GM21360 (cell line): ENCODE results near the gene SERPINA9.
"Not testable (repeated sequence)": the region's sequence is repeated elsewhere in the genome, so short reads cannot be mapped to it uniquely, and the experiment has no call there.

Source experiments
- ATAC-seq: cut with Tn5 transposase; IDR thresholded peaks from one replicate; pipeline ENCODE4 v1.9.1; 2021; ENCODE audit warnings: mild to moderate bottlenecking, moderate library complexity; ENCODE audit not compliant: unreplicated experiment

Gene SERPINA9

GRCh38 chr14:94489336-94489735 is 13.3 kb upstream of the SERPINA9 start:
- ATAC-seq = no peak

- ATAC-seq = no peak
Observed at GRCh38 chr14:94486883-94487282, 10.9 kb upstream of the SERPINA9 start.

- no peak for ATAC-seq
Observed at GRCh38 chr14:94485944-94486841, 10.2 kb upstream of the SERPINA9 start.

- no peak for ATAC-seq
Observed at GRCh38 chr14:94484481-94484880, 8.5 kb upstream of the SERPINA9 start.

- ATAC-seq = no peak
Observed at GRCh38 chr14:94483729-94484275, 7.8 kb upstream of the SERPINA9 start.

GRCh38 chr14:94483071-94483451 is 7.1 kb upstream of the SERPINA9 start:
- ATAC-seq = no peak

- not testable (repeated sequence) for ATAC-seq
Observed at GRCh38 chr14:94482132-94483070, 6.4 kb upstream of the SERPINA9 start.

GRCh38 chr14:94481468-94482131 is 5.6 kb upstream of the SERPINA9 start:
- no peak for ATAC-seq

- ATAC-seq = no peak
Observed at GRCh38 chr14:94480809-94481208, 4.8 kb upstream of the SERPINA9 start.

GRCh38 chr14:94478420-94478819 is 2.4 kb upstream of the SERPINA9 start:
- ATAC-seq = no peak

- ATAC-seq = no peak
Observed at GRCh38 chr14:94474581-94475031, 1.4 kb downstream of the SERPINA9 start.

GRCh38 chr14:94473666-94474410 is 2.2 kb downstream of the SERPINA9 start:
- no peak for ATAC-seq

- ATAC-seq = no peak
Observed at GRCh38 chr14:94472842-94473241, 3.2 kb downstream of the SERPINA9 start.

GRCh38 chr14:94471045-94471444 is 5.0 kb downstream of the SERPINA9 start:
- no peak for ATAC-seq

GRCh38 chr14:94470311-94470710 is 5.7 kb downstream of the SERPINA9 start:
- ATAC-seq = no peak

GRCh38 chr14:94469261-94469660 is 6.7 kb downstream of the SERPINA9 start:
- no peak for ATAC-seq

- ATAC-seq = no peak
Observed at GRCh38 chr14:94467728-94468520, 8.1 kb downstream of the SERPINA9 start.

- ATAC-seq = no peak
Observed at GRCh38 chr14:94466706-94467370, 9.2 kb downstream of the SERPINA9 start.

GRCh38 chr14:94465042-94465441 is 11.0 kb downstream of the SERPINA9 start:
- ATAC-seq = no peak
